Measurements from ENCODE around the gene BLVRA.
"Not testable (repeated sequence)": the region's sequence is repeated elsewhere in the genome, so short reads cannot be mapped to it uniquely, and the experiment has no call there.

BLVRA gene

GRCh38 chr7:43758029-43758821, at the start of gene BLVRA:
TSS of gene BLVRA (plus strand) at chr7:43758680. CDS start at chr7:43771159, 12,479 bp downstream.
- DNase-seq, result peak; percentile 65

- DNase-seq, result no peak
Observed at GRCh38 chr7:43711503-43711902, 47.0 kb upstream of the BLVRA start.

- not testable (repeated sequence) for DNase-seq
Observed at GRCh38 chr7:43715966-43716365, 42.5 kb upstream of the BLVRA start.

GRCh38 chr7:43716598-43716997, 41.9 kb upstream of the BLVRA start:
- DNase-seq, result no peak

- no peak for DNase-seq
Observed at GRCh38 chr7:43721193-43721806, 37.2 kb upstream of the BLVRA start.

GRCh38 chr7:43723007-43723341, 35.5 kb upstream of the BLVRA start:
- no peak for DNase-seq

GRCh38 chr7:43725251-43725650, 33.2 kb upstream of the BLVRA start:
- no peak for DNase-seq

- no peak for DNase-seq
Observed at GRCh38 chr7:43726466-43726865, 32.0 kb upstream of the BLVRA start.

- no peak for DNase-seq
Observed at GRCh38 chr7:43727003-43727402, 31.5 kb upstream of the BLVRA start.

GRCh38 chr7:43727494-43727893, 31.0 kb upstream of the BLVRA start:
- no peak for DNase-seq

GRCh38 chr7:43729214-43729923, 29.1 kb upstream of the BLVRA start, which contains the start of gene COA1:
TSS of gene COA1 (minus strand) at chr7:43729523. CDS start at chr7:43648614, 80,909 bp downstream.
- DNase-seq, result peak; percentile 87

- no peak for DNase-seq
Observed at GRCh38 chr7:43729924-43730248, 28.6 kb upstream of the BLVRA start.

- not testable (repeated sequence) for DNase-seq
Observed at GRCh38 chr7:43731494-43731893, 27.0 kb upstream of the BLVRA start.

GRCh38 chr7:43734575-43735332, 23.7 kb upstream of the BLVRA start:
- DNase-seq, result not testable (repeated sequence)

- no peak for DNase-seq
Observed at GRCh38 chr7:43735403-43735801, 23.1 kb upstream of the BLVRA start.

GRCh38 chr7:43735802-43736603, 22.5 kb upstream of the BLVRA start:
- peak; percentile 67 for DNase-seq

GRCh38 chr7:43737467-43738127, 20.9 kb upstream of the BLVRA start:
- no peak for DNase-seq

- no peak for DNase-seq
Observed at GRCh38 chr7:43742692-43743091, 15.8 kb upstream of the BLVRA start.

- DNase-seq, result no peak
Observed at GRCh38 chr7:43747328-43748105, 11.0 kb upstream of the BLVRA start.

- DNase-seq, result no peak
Observed at GRCh38 chr7:43749383-43749940, 9.0 kb upstream of the BLVRA start.

Data from activated CD4-positive, alpha-beta T cell treated with anti-CD3 and anti-CD28 coated beads for 48 hours (primary cell).